Stimulated activated CD8-positive, alpha-beta memory T cell treated with anti-CD3 and anti-CD28 coated beads, Interleukin-15, amount 100 ng/mL, for 1 hour (primary cell): ENCODE data around the gene PYGO2.
A peak's percentile ranks its signal among the peaks of the same experiment; 100 is the strongest.
"Not testable (repeated sequence)": the region's sequence is repeated elsewhere in the genome, so short reads cannot be mapped to it uniquely, and the experiment has no call there.

Source experiments
- DNase-seq: peaks from one replicate; pipeline ENCODE4 v3.0.0-alpha.2; 2020; ENCODE audit warnings: low read depth

PYGO2 gene

DNA sequence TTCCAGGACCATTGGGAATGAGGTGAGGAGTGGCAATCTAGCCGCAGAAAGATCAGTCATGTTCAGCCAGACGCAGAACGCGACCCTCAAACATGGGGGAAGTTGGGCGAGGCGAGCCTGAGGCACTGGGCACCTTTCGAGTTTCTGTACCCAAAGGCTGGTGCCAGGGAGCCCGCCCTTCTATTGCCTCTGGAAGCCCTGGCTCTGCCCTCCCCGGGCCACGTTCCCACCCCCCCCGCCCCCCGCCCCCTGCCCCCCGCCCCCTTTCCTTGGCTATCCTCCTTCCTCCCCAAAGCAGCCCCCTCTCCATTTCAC, 38.8 kb upstream of the PYGO2 start:
- DNase-seq = no peak

DNA sequence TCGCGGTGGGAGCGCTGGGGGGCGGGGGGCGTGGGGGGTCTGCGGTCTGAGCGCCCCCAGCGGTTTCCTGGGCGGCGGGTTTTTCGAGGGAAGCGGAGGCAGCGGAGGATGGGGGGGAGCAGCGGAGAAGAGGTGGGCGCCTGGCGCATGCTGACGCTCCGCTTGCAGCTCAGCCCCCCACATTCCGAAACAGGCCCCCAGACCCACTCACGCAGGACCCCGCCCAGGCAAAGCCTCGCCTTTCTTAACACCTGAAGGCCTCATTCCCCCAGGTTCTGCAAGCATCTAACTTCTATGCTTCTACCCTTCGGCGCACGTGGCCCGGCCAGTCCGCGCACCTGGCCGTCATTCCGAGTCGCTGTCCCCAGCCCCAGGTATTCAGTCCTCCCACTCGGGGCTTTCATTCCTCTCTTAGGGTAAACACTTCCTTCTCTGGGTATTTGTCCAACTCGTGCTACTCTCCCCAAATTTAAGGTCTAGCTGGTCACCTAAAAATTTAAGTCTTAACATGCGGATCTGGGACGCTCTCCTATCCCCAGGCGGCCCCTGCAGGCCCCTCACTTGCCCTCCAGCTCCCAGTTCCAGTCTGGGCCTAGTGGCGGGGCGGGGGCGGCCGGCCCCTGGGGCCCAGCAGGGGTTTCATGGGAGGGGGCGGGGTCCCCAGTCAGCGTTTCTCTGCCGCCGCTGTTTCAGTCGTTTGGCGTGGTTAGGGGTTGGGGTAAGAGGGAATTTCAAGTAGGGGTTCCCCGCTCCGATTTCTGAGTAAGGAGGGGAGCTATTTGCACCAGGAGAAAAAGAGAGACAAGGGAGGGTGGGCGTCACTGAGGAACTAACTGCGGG, 38.2 kb upstream of the PYGO2 start:
- DNase-seq = no peak

DNA sequence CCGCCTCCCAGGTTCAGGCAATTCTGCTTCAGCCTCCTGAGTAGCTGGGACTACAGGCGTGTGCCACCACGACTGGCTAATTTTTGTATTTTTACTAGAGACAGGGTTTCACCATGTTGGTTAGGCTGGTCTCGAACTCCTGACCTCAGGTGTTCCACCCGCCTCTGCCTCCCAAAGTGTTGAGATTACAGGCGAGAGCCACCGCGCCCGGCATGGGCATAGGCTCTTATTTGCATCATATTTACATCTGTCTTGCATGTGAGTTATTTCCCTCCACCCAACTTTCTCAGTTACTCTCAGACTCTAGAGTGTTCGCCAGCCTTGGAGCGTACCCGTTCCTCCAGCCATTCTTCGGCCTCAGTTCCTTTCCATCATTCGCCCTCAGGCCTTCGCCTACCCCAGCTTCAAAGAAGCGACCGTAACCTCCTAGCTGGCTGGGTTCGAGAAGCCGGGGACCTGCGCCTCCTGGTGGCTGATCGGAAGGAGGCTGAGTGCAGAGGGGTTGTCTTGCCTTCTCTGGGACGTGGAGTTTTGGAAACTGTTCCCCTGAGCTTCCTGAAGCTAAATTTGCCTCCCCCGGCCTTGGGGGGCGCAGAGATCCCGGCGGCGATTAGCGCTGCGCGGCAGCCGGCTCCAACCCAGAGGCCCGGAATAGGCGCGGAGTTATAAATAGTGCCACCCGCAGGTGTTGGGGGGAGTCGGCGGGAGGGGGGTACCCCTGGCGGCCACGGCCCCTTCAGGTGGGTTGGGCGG, 37.4 kb upstream of the PYGO2 start:
- peak; percentile 49 for DNase-seq

DNA sequence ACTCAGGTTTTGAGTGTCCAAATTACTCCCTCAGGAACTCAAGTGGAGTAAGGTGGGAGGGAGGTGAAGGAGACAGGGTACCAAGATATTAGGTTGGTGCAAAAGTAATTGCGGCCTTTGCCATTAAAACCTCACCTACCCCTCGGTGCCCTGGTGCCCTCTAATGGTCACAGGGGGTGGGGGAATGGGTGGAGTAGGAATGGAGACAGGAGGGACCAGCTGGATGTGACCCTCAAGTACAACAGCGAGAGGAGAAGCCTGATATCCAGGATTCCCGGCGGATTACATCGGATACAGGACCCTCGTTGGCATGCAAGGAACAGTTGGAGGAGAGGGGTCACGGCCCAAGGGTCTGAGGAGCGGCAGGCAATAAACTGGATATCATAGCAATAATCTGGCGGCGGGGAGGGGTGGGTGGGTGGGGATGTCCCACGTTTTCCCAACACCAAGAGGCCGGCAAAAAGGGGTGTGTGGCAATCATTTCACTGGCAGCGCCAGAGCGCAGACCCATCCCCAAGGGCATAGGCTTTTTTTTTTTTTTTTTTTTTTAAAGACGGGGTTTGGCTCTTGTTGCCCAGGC, 36.7 kb upstream of the PYGO2 start:
- DNase-seq = no peak

- DNase-seq = no peak
These were observed 35.6 kb upstream of the PYGO2 start for GRCh38 chr1:154996966-154997701.

- not testable (repeated sequence) for DNase-seq
These were observed 33.9 kb upstream of the PYGO2 start for GRCh38 chr1:154995301-154995983.

DNA sequence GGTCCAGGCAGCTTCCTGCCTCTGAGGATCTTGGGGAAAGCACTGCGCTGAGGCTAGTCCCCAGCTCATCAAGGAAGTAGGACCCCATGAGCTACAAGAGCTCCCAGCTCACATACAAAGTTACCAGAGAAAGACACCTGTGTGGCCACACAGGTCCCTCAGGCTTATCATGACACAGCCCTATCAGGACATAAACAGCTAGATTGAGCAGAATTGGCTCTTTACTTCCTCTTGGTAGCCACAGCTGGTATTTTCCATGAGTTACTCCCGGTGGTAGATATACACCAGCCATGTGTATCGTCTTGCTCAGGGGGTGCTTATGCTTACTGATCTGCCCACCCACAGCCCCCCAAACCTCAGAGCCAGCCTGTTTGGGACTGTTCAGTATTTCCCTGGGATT, 33.0 kb upstream of the PYGO2 start:
- DNase-seq = no peak

GRCh38 chr1:154994269-154994587, 32.6 kb upstream of the PYGO2 start:
- no peak for DNase-seq

DNA sequence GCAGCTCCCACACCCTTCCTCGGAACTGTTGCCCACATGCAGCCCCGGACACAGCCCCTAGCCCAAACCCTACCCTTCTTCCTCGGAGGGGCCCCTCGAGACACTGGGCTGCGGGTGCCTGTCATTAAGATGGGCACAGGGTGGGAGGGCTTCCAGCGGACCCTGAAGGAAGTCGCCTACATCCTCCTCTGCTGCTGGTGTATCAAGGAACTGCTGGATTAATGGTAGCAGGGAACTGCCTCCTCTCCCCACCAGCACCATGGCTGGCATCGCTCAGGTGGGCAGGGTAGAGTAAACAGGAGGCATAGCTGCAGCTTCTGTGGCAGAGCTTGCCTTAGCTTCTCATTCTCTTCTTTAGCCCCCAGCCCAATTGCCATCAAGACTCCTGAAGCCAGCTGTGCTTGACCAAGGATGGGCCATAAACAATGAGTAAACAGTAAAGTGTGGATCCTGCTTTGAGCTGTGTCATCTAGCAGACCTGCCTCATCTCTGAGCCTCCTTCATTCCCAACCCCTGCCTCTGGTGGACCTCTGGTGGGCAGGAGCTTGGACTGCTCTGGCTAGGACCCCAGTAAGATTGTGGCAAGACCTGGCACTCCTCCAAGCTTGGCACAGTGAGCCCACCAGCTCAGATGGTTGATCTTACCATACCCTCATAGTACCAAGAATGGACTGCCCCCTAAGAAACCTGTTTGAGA, 32.1 kb upstream of the PYGO2 start, which contains the start of gene LENEP:
Gene LENEP, plus strand, starts transcription at position 15 of the 697 bp plus-strand sequence. Its CDS starts 22 bp downstream, at position 37.
- DNase-seq = no peak

- no peak for DNase-seq
These were observed 31.4 kb upstream of the PYGO2 start for GRCh38 chr1:154992721-154993571.

DNA sequence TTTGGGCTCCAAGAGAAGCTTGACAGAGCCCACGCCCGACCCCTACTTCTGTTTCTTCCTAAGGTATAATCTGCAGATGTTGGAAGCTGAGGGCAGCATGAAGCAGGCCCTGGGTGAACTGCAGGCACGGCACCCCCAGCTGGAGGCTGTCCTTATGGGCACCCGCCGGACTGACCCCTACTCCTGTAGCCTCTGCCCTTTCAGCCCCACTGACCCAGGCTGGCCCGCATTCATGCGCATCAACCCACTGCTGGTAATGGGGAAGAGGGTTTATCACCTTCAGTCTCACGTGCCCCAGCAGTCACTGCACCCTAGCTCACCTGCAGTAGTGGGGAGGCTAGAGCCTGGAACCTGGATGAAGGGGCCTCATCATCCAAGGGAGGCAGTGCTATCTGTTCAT, 28.7 kb upstream of the PYGO2 start:
- DNase-seq = no peak

DNA sequence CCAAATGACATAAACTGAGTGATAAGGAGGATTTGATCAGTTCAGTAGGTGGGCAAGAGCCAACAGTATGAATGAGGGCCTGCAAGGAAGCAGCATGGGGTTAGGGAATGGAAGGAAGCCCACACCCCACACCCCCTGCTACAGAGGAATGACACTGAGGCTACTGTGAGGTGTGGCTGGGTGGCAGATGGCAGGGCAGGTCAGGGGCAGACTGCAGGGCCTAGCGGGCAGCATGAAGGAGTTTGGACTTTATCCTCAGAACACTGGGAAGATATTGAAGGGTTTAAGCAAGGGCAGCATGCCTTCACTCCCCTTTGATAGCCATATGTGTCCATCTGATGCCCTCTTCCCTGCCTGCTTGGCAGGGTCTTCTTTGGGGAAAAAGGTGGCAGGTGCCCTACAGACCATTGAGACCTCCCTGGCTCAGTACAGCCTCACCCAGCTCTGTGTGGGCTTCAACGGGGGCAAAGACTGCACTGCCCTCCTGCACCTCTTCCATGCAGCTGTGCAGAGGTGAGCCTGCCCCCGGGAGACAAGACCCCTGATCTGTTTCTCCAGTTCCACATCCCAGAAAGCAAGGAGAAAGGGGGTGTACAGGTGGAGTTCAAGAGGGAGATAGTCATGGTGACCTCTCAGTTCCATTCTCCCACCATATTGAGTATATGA, 27.7 kb upstream of the PYGO2 start:
- no peak for DNase-seq

DNA sequence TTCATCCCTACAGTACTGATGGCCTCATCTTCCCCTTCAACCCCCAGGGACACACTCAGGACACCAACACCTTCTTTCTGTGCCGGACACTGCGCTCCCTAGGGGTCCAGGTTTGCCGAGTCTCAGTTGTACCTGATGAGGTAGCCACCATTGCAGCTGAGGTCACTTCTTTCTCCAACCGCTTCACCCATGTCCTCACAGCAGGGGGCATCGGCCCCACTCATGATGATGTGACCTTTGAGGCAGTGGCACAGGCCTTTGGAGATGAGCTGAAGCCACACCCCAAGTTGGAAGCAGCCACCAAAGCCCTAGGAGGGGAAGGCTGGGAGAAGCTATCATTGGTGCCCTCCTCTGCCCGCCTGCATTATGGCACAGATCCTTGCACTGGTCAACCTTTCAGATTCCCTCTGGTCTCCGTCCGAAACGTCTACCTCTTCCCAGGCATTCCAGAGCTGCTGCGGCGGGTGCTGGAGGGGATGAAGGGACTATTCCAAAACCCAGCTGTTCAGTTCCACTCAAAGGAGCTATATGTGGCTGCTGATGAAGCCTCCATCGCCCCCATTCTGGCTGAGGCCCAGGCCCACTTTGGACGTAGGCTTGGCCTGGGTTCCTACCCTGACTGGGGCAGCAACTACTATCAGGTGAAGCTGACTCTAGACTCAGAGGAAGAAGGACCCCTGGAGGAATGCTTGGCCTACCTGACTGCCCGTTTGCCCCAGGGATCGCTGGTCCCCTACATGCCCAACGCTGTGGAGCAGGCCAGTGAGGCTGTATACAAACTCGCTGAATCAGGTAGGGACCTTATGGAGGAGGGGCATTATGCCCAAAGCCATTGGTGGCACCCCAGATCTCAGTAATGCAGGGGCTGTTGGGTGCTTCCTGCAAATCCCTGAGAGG, 26.7 kb upstream of the PYGO2 start:
- DNase-seq = no peak

- DNase-seq = no peak
These were observed 25.7 kb upstream of the PYGO2 start for GRCh38 chr1:154987326-154987725.

GRCh38 chr1:154986736-154987135, 25.2 kb upstream of the PYGO2 start:
- not testable (repeated sequence) for DNase-seq

DNA sequence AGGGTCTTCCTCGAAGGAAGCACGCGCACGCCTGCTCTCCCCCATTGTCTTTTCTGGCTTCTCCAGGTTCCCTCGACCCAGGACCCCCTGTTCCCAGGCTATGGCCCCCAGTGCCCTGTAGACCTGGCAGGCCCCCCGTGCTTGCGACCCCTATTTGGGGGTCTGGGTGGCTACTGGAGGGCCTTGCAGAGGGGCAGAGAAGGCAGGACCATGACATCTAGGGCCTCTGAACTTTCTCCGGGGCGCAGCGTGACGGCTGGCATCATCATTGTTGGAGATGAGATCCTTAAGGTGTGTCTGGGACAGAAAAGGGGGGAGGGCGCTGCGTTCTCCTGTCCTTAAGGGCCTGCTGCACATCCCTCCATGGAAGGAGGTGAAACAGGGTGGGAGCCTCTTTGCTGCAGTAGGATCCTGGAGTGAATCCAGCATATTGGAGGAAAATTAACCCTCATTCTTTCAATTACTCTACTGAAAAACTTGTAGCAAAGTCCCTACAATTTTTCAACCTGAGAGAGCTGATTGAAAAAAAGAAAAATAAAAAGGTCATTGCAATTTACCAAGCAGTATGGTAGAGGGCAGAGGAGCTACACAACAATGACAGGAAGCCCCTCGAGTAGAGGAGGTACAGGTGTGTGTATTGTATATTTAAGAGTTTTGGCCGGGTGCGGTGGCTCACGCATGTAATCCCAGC, 22.3 kb upstream of the PYGO2 start:
- no peak for DNase-seq

DNA sequence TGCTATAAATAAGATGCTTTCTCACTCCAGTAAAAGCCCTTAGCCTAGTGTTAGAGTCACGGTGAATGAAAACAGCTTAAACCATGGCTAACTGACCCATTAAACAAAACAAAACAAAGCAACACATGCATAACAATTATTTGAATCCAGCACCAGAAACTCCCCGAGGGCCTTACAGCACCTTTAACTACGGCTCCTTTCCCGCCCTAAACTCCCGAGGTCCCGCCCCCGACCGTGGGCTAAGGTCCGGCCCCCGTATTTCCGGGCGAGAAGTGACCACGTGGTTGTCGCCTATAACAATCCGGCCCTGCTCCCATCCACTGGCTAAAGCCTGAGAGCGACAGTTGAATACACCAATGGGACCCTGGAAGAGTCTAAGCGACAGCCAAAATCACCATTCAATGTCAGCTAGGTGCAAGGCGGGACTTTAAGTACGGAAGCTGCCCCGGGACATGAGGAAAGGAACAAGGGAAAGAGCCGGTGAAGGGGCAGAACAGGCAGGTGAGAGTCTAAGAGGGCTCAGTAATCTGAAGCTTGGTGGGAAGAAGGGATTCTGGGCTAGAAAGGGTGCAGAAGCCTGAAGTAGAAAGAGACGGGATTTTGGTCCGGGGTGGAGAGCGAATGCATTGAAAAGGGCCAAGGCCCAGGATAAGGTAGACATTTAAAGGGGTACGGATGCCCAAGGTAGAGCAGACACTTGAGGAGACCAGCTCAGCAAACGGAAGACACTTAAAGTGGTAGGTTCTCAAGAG, 21.5 kb upstream of the PYGO2 start, which contains the start of gene FLAD1:
Gene FLAD1, plus strand, starts transcription at position 448 of the 752 bp plus-strand sequence. CDS start 351 bp downstream, outside the sequence.
- DNase-seq = peak; percentile 84
